Measurements from ENCODE around the gene ACP2. TPM values are rescaled to one million over a fixed set of nuclear protein-coding genes. Genes with fewer than 3 reads are reported as not detected.

ACP2 gene
- total RNA-seq, 2 experiments from 2014 or later = 24.5 to 26.5 TPM

- Histone ChIP-seq H3K4me1 (ENCODE audit: insufficient read depth, low read length, poor library complexity, severe bottlenecking) (peaks cover 64% of the 10 kb centered on the region), H3K36me3 (ENCODE audit: insufficient read depth, low read length) (peaks cover 5% of the 10 kb centered on the region), H3K4me2 (ENCODE audit: low read length) (peak overlapping the region; percentile 82), H3K79me2 (ENCODE audit: insufficient read depth, low read depth, low read length) (no peaks in the 10 kb centered on the region), H4K20me1 (ENCODE audit: insufficient read depth, low read length) (no peaks in the 10 kb centered on the region), H3K27ac (ENCODE audit: low read depth, low read length, poor library complexity, severe bottlenecking) (peak overlapping the region; percentile 54), H3K9me2 (ENCODE audit: insufficient read depth, low read length) (no peaks in the 10 kb centered on the region), H3K4me3 (ENCODE audit: low read depth, low read length, poor library complexity, severe bottlenecking) (peak overlapping the region; percentile 69), H3K9me3 (ENCODE audit: low read length) (peaks cover 5% of the 10 kb centered on the region; the same call in 1 of the 2 replicates), H2AFZ (ENCODE audit: low read length) (peak overlapping the region; percentile 77)
- intact Hi-C loops (cut with micrococcal nuclease; ENCODE audit: unreplicated experiment) = loop anchor here (1.0 to 5.0 kb wide), 3 partner anchors 38 to 103 kb away; no protein-coding TSS in a partner anchor
- ChIA-PET CTCF (ENCODE audit: unreplicated experiment) (interaction anchor here (0.5 to 2.4 kb wide), 3 partner anchors 33 to 239 kb away, joined by 3 to 10 read pairs (median 4); partner anchors contain the start of gene ACP2), POLR2A (interaction anchor here (0.6 to 3.6 kb wide), 14 partner anchors 10 to 275 kb away, joined by 3 to 25 read pairs (median 4); partner anchors contain the start of gene ACP2)
- TF ChIP-seq CTCF (conservative IDR thresholded peaks at IDR 0.05; ENCODE audit: low read length) (no peak), EZH2phosphoT487 (IDR thresholded peaks at IDR 0.05; ENCODE audit: borderline replicate concordance, low read depth, low read length) (no peak)
- TSS peak; percentile 68 for BruUV-seq (replicated peaks)
- peak; percentile 29 for DNase-seq (ENCODE audit: low spot score)
Measured at GRCh38 chr11:47215366-47215910, 33.2 kb downstream of the ACP2 start.

DNA sequence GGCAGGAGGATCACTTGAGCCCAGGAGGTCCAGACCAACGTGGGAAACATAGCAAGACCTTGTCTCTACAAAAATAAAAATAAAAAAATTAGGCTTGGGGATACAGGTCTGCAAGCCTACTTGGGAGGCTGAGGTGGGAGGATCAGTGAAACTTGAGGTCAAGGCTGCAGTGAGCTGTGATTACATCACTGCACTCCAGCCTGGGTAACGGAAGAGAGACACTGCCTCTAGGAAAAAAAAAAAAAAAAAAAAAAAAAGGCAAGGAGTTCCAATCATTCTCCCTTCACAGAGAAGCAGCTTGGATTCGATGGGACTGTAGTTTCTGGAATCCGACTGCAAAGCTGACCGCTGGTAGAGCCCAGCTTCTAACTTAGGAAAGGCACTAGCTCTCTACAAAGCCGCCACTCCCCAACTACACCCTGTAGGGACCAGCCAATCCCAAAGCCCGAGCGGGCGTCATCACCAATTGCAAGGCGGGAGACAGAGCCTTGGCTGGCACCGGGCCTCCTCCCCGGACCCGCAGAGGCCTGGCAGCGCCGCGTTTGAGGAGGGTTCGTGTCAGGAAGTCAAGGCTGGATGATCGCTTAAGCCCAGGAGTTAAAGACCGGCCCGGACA is 34.6 kb downstream of the ACP2 start:
- Histone ChIP-seq H3K27ac (ENCODE audit: low read depth, low read length, poor library complexity, severe bottlenecking) (no peak overlapping the region), H3K9me2 (ENCODE audit: insufficient read depth, low read length) (no peaks in the 10 kb centered on the region), H3K9me3 (ENCODE audit: low read length) (no peaks in the 10 kb centered on the region), H2AFZ (ENCODE audit: low read length) (peak overlapping the region; percentile 68), H4K20me1 (ENCODE audit: insufficient read depth, low read length) (no peaks in the 10 kb centered on the region), H3K4me3 (ENCODE audit: low read depth, low read length, poor library complexity, severe bottlenecking) (peak overlapping the region; percentile 69), H3K36me3 (ENCODE audit: insufficient read depth, low read length) (no peaks in the 10 kb centered on the region), H3K4me2 (ENCODE audit: low read length) (peak overlapping the region; percentile 82), H3K4me1 (ENCODE audit: insufficient read depth, low read length, poor library complexity, severe bottlenecking) (peaks cover 50% of the 10 kb centered on the region), H3K79me2 (ENCODE audit: insufficient read depth, low read depth, low read length) (no peaks in the 10 kb centered on the region)
- DNase-seq (ENCODE audit: low spot score) = peak; percentile 37
- ChIA-PET POLR2A (interaction anchor here (0.5 to 3.6 kb wide), 14 partner anchors 14 to 613 kb away, joined by 3 to 25 read pairs (median 4); partner anchors contain the start of genes ACP2 and ARFGAP2), CTCF (ENCODE audit: unreplicated experiment) (interaction anchor here (1.4 to 2.4 kb wide), 3 partner anchors 31 to 197 kb away, joined by 3 to 10 read pairs (median 3); partner anchors contain the start of gene ACP2)
- TSS peak; percentile 93 for BruUV-seq (replicated peaks)
- intact Hi-C loops (cut with micrococcal nuclease; ENCODE audit: unreplicated experiment) = loop anchor here (2.0 kb wide), 1 partner anchor 55 kb away; no protein-coding TSS in a partner anchor
- TF ChIP-seq CTCF (conservative IDR thresholded peaks at IDR 0.05; ENCODE audit: low read length) = no peak
- TF ChIP-seq EZH2phosphoT487 (IDR thresholded peaks at IDR 0.05; ENCODE audit: borderline replicate concordance, low read depth, low read length) = no peak

Data from OCI-LY7 (cell line).